CD4-positive, alpha-beta T cell treated with Interleukin-12 subunit alpha and Interleukin-12 subunit beta, for 1 hour (primary cell): Measurements from ENCODE around the gene RNF125.
"Not testable (repeated sequence)": the region's sequence is repeated elsewhere in the genome, so short reads cannot be mapped to it uniquely, and the experiment has no call there.

Source experiments
- DNase-seq: peaks from one replicate; pipeline ENCODE4 v3.0.0-alpha.2; 2020

The RNF125 gene

GRCh38 chr18:32026491-32027086, 8.0 kb downstream of the RNF125 start:
- no peak for DNase-seq

GRCh38 chr18:32029558-32029957, 10.9 kb downstream of the RNF125 start:
- DNase-seq = no peak

GRCh38 chr18:32032609-32033008, 14.0 kb downstream of the RNF125 start:
- no peak for DNase-seq

- no peak for DNase-seq
These were observed 18.0 kb downstream of the RNF125 start for GRCh38 chr18:32036506-32037180.

GRCh38 chr18:32037616-32038015, 19.0 kb downstream of the RNF125 start:
- DNase-seq = no peak

- peak; percentile 69 for DNase-seq
These were observed 22.3 kb downstream of the RNF125 start for GRCh38 chr18:32040936-32041335.

- no peak for DNase-seq
These were observed 23.7 kb downstream of the RNF125 start for GRCh38 chr18:32042337-32042736.

GRCh38 chr18:32048507-32049091, 30.0 kb downstream of the RNF125 start:
- peak; percentile 20 for DNase-seq

- DNase-seq = peak; percentile 54
These were observed 31.0 kb downstream of the RNF125 start for GRCh38 chr18:32049393-32050171.

- DNase-seq = no peak
These were observed 38.2 kb downstream of the RNF125 start for GRCh38 chr18:32056613-32057358.

GRCh38 chr18:32057624-32058165, 39.1 kb downstream of the RNF125 start:
- no peak for DNase-seq

- no peak for DNase-seq
These were observed 41.4 kb downstream of the RNF125 start for GRCh38 chr18:32060026-32060425.

GRCh38 chr18:32067375-32068167, 48.9 kb downstream of the RNF125 start:
- no peak for DNase-seq

GRCh38 chr18:32072321-32072720, 53.7 kb downstream of the RNF125 start:
- peak; percentile 55 for DNase-seq

GRCh38 chr18:32074206-32074605, 55.6 kb downstream of the RNF125 start:
- no peak for DNase-seq

GRCh38 chr18:32078845-32079244, 60.2 kb downstream of the RNF125 start:
- no peak for DNase-seq

GRCh38 chr18:32081881-32082280, 63.3 kb downstream of the RNF125 start:
- no peak for DNase-seq

GRCh38 chr18:32083781-32084180, 65.2 kb downstream of the RNF125 start:
- DNase-seq = no peak

GRCh38 chr18:32086881-32087280, 68.3 kb downstream of the RNF125 start:
- DNase-seq = no peak

- DNase-seq = not testable (repeated sequence)
These were observed 72.2 kb downstream of the RNF125 start for GRCh38 chr18:32090831-32091230.

- DNase-seq = no peak
These were observed 72.7 kb downstream of the RNF125 start for GRCh38 chr18:32091325-32091723.
